ENCODE results near the gene PPP1R37. TPM values are rescaled to one million over a fixed set of nuclear protein-coding genes. Genes with fewer than 3 reads are reported as not detected.
"Not testable (repeated sequence)": the region's sequence is repeated elsewhere in the genome, so short reads cannot be mapped to it uniquely, and the experiment has no call there.

PPP1R37 gene
- total and polyA plus RNA-seq, 12 donors: 12.5 to 38.3 (median 16.8) TPM

DNA sequence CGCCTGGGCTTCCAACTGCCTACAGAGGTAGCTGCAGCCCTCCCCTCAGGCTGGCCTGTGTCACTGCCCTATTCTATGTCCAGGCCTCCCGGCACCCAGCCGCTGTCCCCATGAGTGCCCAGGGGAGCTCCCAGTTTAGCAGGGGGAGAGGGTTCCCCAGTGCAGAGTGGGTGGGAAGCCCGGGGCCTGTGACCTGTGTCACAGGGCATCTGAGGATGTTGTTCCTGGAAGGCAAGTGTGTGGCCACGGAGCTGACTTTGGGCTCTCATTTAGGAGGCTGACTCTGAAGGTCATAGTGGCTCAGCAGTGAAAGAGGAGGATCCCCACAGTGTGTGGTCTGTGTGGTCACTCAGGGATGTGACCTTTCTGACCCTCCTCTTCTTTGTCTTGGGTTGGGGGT lies 25.1 kb downstream of the PPP1R37 start:
- H3K4me1 ChIP-seq: peaks cover 0 to 39% (median 12%) of the 10 kb centered on the region in 9 donors
- WGBS, 2 donors: 68 to 73% methylated on average over 5 of the region's 5 CpGs
- no peaks in the 10 kb centered on the region for H3K27me3 ChIP-seq
- H3K36me3 ChIP-seq: peaks cover 0 to 3% (median 0%) of the 10 kb centered on the region in 9 donors
- TF ChIP-seq, protein P1, sequence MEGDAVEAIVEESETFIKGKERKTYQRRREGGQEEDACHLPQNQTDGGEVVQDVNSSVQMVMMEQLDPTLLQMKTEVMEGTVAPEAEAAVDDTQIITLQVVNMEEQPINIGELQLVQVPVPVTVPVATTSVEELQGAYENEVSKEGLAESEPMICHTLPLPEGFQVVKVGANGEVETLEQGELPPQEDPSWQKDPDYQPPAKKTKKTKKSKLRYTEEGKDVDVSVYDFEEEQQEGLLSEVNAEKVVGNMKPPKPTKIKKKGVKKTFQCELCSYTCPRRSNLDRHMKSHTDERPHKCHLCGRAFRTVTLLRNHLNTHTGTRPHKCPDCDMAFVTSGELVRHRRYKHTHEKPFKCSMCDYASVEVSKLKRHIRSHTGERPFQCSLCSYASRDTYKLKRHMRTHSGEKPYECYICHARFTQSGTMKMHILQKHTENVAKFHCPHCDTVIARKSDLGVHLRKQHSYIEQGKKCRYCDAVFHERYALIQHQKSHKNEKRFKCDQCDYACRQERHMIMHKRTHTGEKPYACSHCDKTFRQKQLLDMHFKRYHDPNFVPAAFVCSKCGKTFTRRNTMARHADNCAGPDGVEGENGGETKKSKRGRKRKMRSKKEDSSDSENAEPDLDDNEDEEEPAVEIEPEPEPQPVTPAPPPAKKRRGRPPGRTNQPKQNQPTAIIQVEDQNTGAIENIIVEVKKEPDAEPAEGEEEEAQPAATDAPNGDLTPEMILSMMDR (IDR thresholded peaks at IDR 0.05): no peak
- intact Hi-C loops (cut with DNase I): no loop called here
- DNase-seq (no peak), ATAC-seq (peak in 1 of 8 donors; percentile 13)
- H3K4me3 ChIP-seq: no peak overlapping the region
- no peaks in the 10 kb centered on the region for H3K9me3 ChIP-seq
- H3K27ac ChIP-seq: no peak overlapping the region

DNA sequence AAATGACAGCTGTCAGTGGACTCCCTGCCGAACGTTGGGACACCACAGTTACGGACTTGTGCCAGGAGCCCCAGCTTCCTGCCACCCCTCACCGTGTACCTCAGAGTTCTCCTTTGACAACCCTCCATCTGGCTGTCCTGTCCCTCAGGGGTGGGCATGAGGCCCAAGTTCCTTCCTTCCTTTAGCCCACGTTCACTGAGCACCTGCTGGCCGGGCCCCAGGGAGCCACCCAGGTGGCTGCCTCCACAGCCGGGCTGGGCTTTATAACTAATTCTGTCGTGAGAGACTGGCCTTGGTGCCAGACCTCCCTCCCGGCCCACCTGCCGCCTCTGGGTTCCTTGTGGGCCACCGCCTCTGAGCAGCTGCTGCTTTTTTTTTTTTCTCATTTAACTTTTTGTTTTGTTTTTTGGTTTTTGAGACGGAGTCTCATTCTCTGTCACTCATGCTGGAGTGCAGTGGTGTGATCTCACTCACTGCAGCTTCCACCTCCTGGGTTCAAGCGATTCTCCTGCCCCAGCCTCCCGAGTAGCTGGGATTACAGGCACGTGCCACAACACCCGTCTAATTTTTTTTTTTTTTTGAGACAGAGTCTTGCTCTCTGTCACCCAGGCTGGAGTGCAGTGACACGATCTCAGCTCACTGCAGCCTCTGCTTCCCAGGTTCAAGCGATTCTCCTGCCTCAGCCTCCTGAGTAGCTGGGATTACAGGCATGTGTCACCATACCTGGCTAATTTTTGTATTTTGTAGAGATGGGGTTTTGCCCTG lies 25.8 kb downstream of the PPP1R37 start:
- ATAC-seq: not testable (repeated sequence)

GRCh38 chr19:45119582-45119981 lies 26.6 kb downstream of the PPP1R37 start:
- H3K27me3 ChIP-seq: no peaks in the 10 kb centered on the region
- ATAC-seq (no peak), DNase-seq (no peak)
- H3K9me3 ChIP-seq: no peaks in the 10 kb centered on the region
- 95 to 97% methylated on average over 6 of the region's 6 CpGs for WGBS, 2 donors
- H3K4me1 ChIP-seq: peaks cover 0 to 39% (median 12%) of the 10 kb centered on the region in 9 donors
- no peak overlapping the region for H3K27ac ChIP-seq
- no peak overlapping the region for H3K4me3 ChIP-seq
- peaks cover 0 to 3% (median 0%) of the 10 kb centered on the region in 9 donors for H3K36me3 ChIP-seq
- TF ChIP-seq, protein P1 (IDR thresholded peaks at IDR 0.05): no peak
- intact Hi-C loops (cut with DNase I): no loop called here

More for the DNA sequence above, 25.8 kb downstream of the PPP1R37 start:
- H3K27me3 ChIP-seq; H3K36me3 ChIP-seq; H3K4me3 ChIP-seq; H3K9me3 ChIP-seq; H3K27ac ChIP-seq; DNase-seq; intact Hi-C loops (cut with DNase I): not testable (repeated sequence)
- H3K4me1 ChIP-seq: peaks cover 0 to 39% (median 12%) of the 10 kb centered on the region in 9 donors
- 57 to 68% methylated on average over 18 of the region's 18 CpGs for WGBS, 2 donors

- intact Hi-C loops (cut with DNase I): no loop called here
- H3K9me3 ChIP-seq: no peaks in the 10 kb centered on the region
- no peaks in the 10 kb centered on the region for H3K27me3 ChIP-seq
- TF ChIP-seq, protein P1 (IDR thresholded peaks at IDR 0.05): no peak
- peaks cover 0 to 3% (median 0%) of the 10 kb centered on the region in 9 donors for H3K36me3 ChIP-seq
- WGBS, 2 donors: 92% methylated on average over 11 of the region's 11 CpGs
- no peak overlapping the region for H3K27ac ChIP-seq
- no peak overlapping the region for H3K4me3 ChIP-seq
- H3K4me1 ChIP-seq: peaks cover 0 to 30% (median 16%) of the 10 kb centered on the region in 9 donors
- ATAC-seq: no peak
- DNase-seq: no peak
These were observed 28.9 kb downstream of the PPP1R37 start for GRCh38 chr19:45121827-45122345.

GRCh38 chr19:45122832-45123231 lies 29.9 kb downstream of the PPP1R37 start:
- WGBS, 2 donors: 85% methylated on average over 6 of the region's 6 CpGs
- Histone ChIP-seq H3K27ac (no peak overlapping the region), H3K4me3 (no peak overlapping the region), H3K36me3 (no peaks in the 10 kb centered on the region), H3K9me3 (no peaks in the 10 kb centered on the region), H3K27me3 (no peaks in the 10 kb centered on the region), H3K4me1 (peaks cover 0 to 22% (median 10%) of the 10 kb centered on the region in 9 donors)
- intact Hi-C loops (cut with DNase I): no loop called here
- ATAC-seq: no peak
- TF ChIP-seq, protein P1 (IDR thresholded peaks at IDR 0.05): no peak
- no peak for DNase-seq
